Right atrium auricular region (tissue), 2 donors: ENCODE measurements around the gene SLC46A3. TPM values are rescaled to one million over a fixed set of nuclear protein-coding genes. Genes with fewer than 3 reads are reported as not detected.

Experiments used
- DNase-seq: peaks from one replicate; pipeline ENCODE4 v3.0.0-alpha.2; 2019; ENCODE audit warnings: low spot score
- H3K27ac ChIP-seq, 2 donors: fragments of 200-600 bp; sonication (generic); 1 replicate in 1 of 2; 2 replicates in 1 of 2; pipeline ENCODE4 v1.5.1; 2016 to 2019
- H3K27me3 ChIP-seq, 2 donors: fragments of 200-600 bp; sonication (generic); one replicate each; pipeline versions ENCODE4 v1.5.1 to v1.6.0; 2017 to 2019
- H3K36me3 ChIP-seq: fragments of 200-600 bp; sonication (generic); one replicate; pipeline ENCODE4 v1.5.1; 2016
- H3K4me1 ChIP-seq, 2 donors: fragments of 200-600 bp; sonication (generic); one replicate each; pipeline versions ENCODE4 v1.5.1 to v1.6.0; 2017 to 2019
- H3K4me3 ChIP-seq, 2 donors: fragments of 200-600 bp; sonication (generic); 1 replicate in 1 of 2; 2 replicates in 1 of 2; pipeline ENCODE4 v1.5.1; 2017 to 2019; ENCODE audit warnings: mild to moderate bottlenecking in 1 of 2, moderate library complexity in 1 of 2
- H3K9me3 ChIP-seq, 2 donors: fragments of 200-600 bp; sonication (generic); one replicate each; pipeline ENCODE4 v1.5.1; 2019
- CTCF ChIP-seq, 2 donors: fragments of 200-600 bp; sonication (generic); IDR thresholded peaks; one replicate each; pipeline ENCODE4 v1.5.1; 2019; ENCODE audit warnings: antibody characterized with exemption in 2 of 2
- total RNA-seq, 2 donors: library from RNA; depleted of rRNA; stranded (reverse); fragments of >200 nt; gene quantifications; one replicate each; pipeline ENCODE4 v1.1.0, GENCODE V29; 2016

SLC46A3 gene
- total RNA-seq, 2 donors from 2014 or later = 13.5 to 24.1 TPM

GRCh38 chr13:28717170-28717569, 1.6 kb downstream of the SLC46A3 start:
- H3K4me3 ChIP-seq = no peak overlapping the region
- H3K9me3 ChIP-seq = no peaks in the 10 kb centered on the region
- H3K27me3 ChIP-seq = no peaks in the 10 kb centered on the region
- no peak for TF ChIP-seq CTCF (IDR thresholded peaks at IDR 0.05)
- DNase-seq = no peak
- peak overlapping the region; percentile 96 to 99 for H3K27ac ChIP-seq
- H3K36me3 ChIP-seq = no peaks in the 10 kb centered on the region
- H3K4me1 ChIP-seq = peaks cover 0 to 30% of the 10 kb centered on the region in 2 donors

- peaks cover 0 to 30% of the 10 kb centered on the region in 2 donors for H3K4me1 ChIP-seq
These were observed 2.3 kb downstream of the SLC46A3 start for GRCh38 chr13:28716511-28716910.

GRCh38 chr13:28714651-28715050, 4.1 kb downstream of the SLC46A3 start:
- peaks cover 0 to 27% of the 10 kb centered on the region in 2 donors for H3K4me1 ChIP-seq
- no peak for DNase-seq
- no peak for TF ChIP-seq CTCF (IDR thresholded peaks at IDR 0.05)
- no peak overlapping the region for H3K27ac ChIP-seq
- no peak overlapping the region for H3K4me3 ChIP-seq
- H3K9me3 ChIP-seq = no peaks in the 10 kb centered on the region
- peaks cover 9% of the 10 kb centered on the region for H3K36me3 ChIP-seq
- no peaks in the 10 kb centered on the region for H3K27me3 ChIP-seq

More at GRCh38 chr13:28716511-28716910, 2.3 kb downstream of the SLC46A3 start:
- H3K27ac ChIP-seq = peak overlapping the region; percentile 96 to 99
- H3K36me3 ChIP-seq = no peaks in the 10 kb centered on the region
- H3K27me3 ChIP-seq = no peaks in the 10 kb centered on the region
- no peak overlapping the region for H3K4me3 ChIP-seq
- no peak for TF ChIP-seq CTCF (IDR thresholded peaks at IDR 0.05)
- peak; percentile 68 for DNase-seq
- H3K9me3 ChIP-seq = no peaks in the 10 kb centered on the region

- Histone ChIP-seq H3K27me3 (no peaks in the 10 kb centered on the region), H3K4me1 (no peaks in the 10 kb centered on the region), H3K36me3 (peaks cover 11% of the 10 kb centered on the region), H3K9me3 (no peaks in the 10 kb centered on the region), H3K4me3 (no peak overlapping the region), H3K27ac (no peak overlapping the region)
- TF ChIP-seq CTCF (IDR thresholded peaks at IDR 0.05) = no peak
- no peak for DNase-seq
These were observed 8.6 kb downstream of the SLC46A3 start for GRCh38 chr13:28710161-28710560.

GRCh38 chr13:28707629-28708427, 10.9 kb downstream of the SLC46A3 start:
- H3K36me3 ChIP-seq = peaks cover 25% of the 10 kb centered on the region
- H3K4me3 ChIP-seq = no peak overlapping the region
- TF ChIP-seq CTCF (IDR thresholded peaks at IDR 0.05) = no peak

More at GRCh38 chr13:28707629-28708427, 10.9 kb downstream of the SLC46A3 start:
- H3K27ac ChIP-seq = no peak overlapping the region
- no peaks in the 10 kb centered on the region for H3K4me1 ChIP-seq
- DNase-seq = no peak
- no peaks in the 10 kb centered on the region for H3K27me3 ChIP-seq
- no peaks in the 10 kb centered on the region for H3K9me3 ChIP-seq
